ENCODE results near the gene DYSF. TPM values are rescaled to one million over a fixed set of nuclear protein-coding genes. Genes with fewer than 3 reads are reported as not detected.

DYSF gene
- total RNA-seq, 1 experiment from 2014 or later, result 2.2 TPM

DNA sequence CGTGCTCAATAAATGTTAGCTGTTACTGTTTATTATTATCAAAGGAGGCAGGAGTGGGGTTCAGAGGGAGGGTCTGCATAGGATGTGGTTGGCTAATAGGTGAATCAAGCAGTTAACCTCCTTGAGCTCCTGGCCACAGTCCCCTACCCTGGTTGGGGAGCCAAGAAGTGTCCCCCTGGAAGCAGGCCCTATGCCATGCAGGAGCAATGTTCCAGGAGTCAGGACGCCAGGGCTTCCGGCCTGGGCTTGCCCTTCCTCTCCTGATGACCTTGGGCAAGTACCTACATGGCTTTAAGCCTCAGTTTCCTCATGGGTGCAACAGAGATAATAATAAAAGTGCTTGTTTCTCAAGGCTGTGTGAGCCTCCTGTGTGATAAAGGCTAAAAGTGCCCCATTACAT is 84.9 kb downstream of the DYSF start:
- Histone ChIP-seq H3K4me3 (ENCODE audit: low read depth, low read length) (no peak overlapping the region), H3K36me3 (ENCODE audit: control insufficient read depth, insufficient read depth, low read length) (no peaks in the 10 kb centered on the region), H3K27me3 (replicated peaks; ENCODE audit: control insufficient read depth, insufficient read depth, low read length) (no peaks in the 10 kb centered on the region), H3K4me1 (no peaks in the 10 kb centered on the region), H3K9me3 (no peaks in the 10 kb centered on the region)
- H3K27me3 Mint-ChIP-seq (ENCODE audit: insufficient read depth, unreplicated experiment), result no peaks in the 10 kb centered on the region
- no peaks in the 10 kb centered on the region for H3K9me3 Mint-ChIP-seq (ENCODE audit: unreplicated experiment)
- H3K27ac Mint-ChIP-seq (ENCODE audit: unreplicated experiment), result no peak overlapping the region
- no peak for TF ChIP-seq CTCF (IDR thresholded peaks at IDR 0.05; ENCODE audit: insufficient read depth in 1 of 2, low read depth in 1 of 2, low read length in 1 of 2, severe bottlenecking in 1 of 2, unreplicated experiment in 1 of 2)
- POLR2A ChIA-PET, result no interaction called here
- intact Hi-C loops (cut with micrococcal nuclease; ENCODE audit: unreplicated experiment), result no loop called here
- CTCF ChIA-PET, result no interaction called here
- H3K36me3 Mint-ChIP-seq (ENCODE audit: insufficient read depth, unreplicated experiment), result no peaks in the 10 kb centered on the region
- no peak overlapping the region for H3K4me3 Mint-ChIP-seq (ENCODE audit: unreplicated experiment)
- H3K4me1 Mint-ChIP-seq (ENCODE audit: low read depth, unreplicated experiment), result no peaks in the 10 kb centered on the region
- BruUV-seq (replicated peaks), result no TSS peak
- peak in 1 of 2 experiments; percentile 5 for DNase-seq

- intact Hi-C loops (cut with micrococcal nuclease; ENCODE audit: unreplicated experiment), result no loop called here
- Histone ChIP-seq H3K4me1 (no peaks in the 10 kb centered on the region), H3K4me3 (ENCODE audit: low read depth, low read length) (no peak overlapping the region), H3K9me3 (no peaks in the 10 kb centered on the region), H3K27me3 (replicated peaks; ENCODE audit: control insufficient read depth, insufficient read depth, low read length) (no peaks in the 10 kb centered on the region), H3K36me3 (ENCODE audit: control insufficient read depth, insufficient read depth, low read length) (no peaks in the 10 kb centered on the region)
- H3K27me3 Mint-ChIP-seq (ENCODE audit: insufficient read depth, unreplicated experiment), result no peaks in the 10 kb centered on the region
- DNase-seq, result peak in 1 of 2 experiments; percentile 30
- no peak overlapping the region for H3K4me3 Mint-ChIP-seq (ENCODE audit: unreplicated experiment)
- POLR2A ChIA-PET, result no interaction called here
- CTCF ChIA-PET, result interaction anchor here (1.0 kb wide), 1 partner anchor 16 kb away, joined by 4 read pairs; no protein-coding TSS in a partner anchor
- H3K9me3 Mint-ChIP-seq (ENCODE audit: unreplicated experiment), result no peaks in the 10 kb centered on the region
- no TSS peak for BruUV-seq (replicated peaks)
- no peak overlapping the region for H3K27ac Mint-ChIP-seq (ENCODE audit: unreplicated experiment)
- H3K4me1 Mint-ChIP-seq (ENCODE audit: low read depth, unreplicated experiment), result no peaks in the 10 kb centered on the region
- H3K36me3 Mint-ChIP-seq (ENCODE audit: insufficient read depth, unreplicated experiment), result no peaks in the 10 kb centered on the region
- TF ChIP-seq CTCF (IDR thresholded peaks at IDR 0.05; ENCODE audit: insufficient read depth in 1 of 2, low read depth in 1 of 2, low read length in 1 of 2, severe bottlenecking in 1 of 2, unreplicated experiment in 1 of 2), result no peak
Observed at GRCh38 chr2:71538656-71539265, 85.4 kb downstream of the DYSF start.

GRCh38 chr2:71540818-71541217 is 87.5 kb downstream of the DYSF start:
- H3K4me3 ChIP-seq (ENCODE audit: low read depth, low read length), result no peak overlapping the region
- Mint-ChIP-seq H3K36me3 (ENCODE audit: insufficient read depth, unreplicated experiment) (peaks cover 6% of the 10 kb centered on the region), H3K27me3 (ENCODE audit: insufficient read depth, unreplicated experiment) (peaks cover 4% of the 10 kb centered on the region), H3K4me1 (ENCODE audit: low read depth, unreplicated experiment) (peaks cover 5% of the 10 kb centered on the region), H3K4me3 (ENCODE audit: unreplicated experiment) (no peak overlapping the region), H3K27ac (ENCODE audit: unreplicated experiment) (no peak overlapping the region), H3K9me3 (ENCODE audit: unreplicated experiment) (no peaks in the 10 kb centered on the region)
- no peaks in the 10 kb centered on the region for H3K4me1 ChIP-seq
- H3K9me3 ChIP-seq, result no peaks in the 10 kb centered on the region
- ChIA-PET CTCF (no interaction called here), POLR2A (no interaction called here)
- no peaks in the 10 kb centered on the region for H3K27me3 ChIP-seq (replicated peaks; ENCODE audit: control insufficient read depth, insufficient read depth, low read length)
- no peaks in the 10 kb centered on the region for H3K36me3 ChIP-seq (ENCODE audit: control insufficient read depth, insufficient read depth, low read length)
- DNase-seq, result no peak
- intact Hi-C loops (cut with micrococcal nuclease; ENCODE audit: unreplicated experiment), result no loop called here
- BruUV-seq (replicated peaks), result no TSS peak
- no peak for TF ChIP-seq CTCF (IDR thresholded peaks at IDR 0.05; ENCODE audit: insufficient read depth in 1 of 2, low read depth in 1 of 2, low read length in 1 of 2, severe bottlenecking in 1 of 2, unreplicated experiment in 1 of 2)

Data from Caco-2 (cell line).